GM12878 (cell line): Measurements from ENCODE around the gene CEP97. TPM values are rescaled to one million over a fixed set of nuclear protein-coding genes. Genes with fewer than 3 reads are reported as not detected.

Experiments used
- ATAC-seq: fragments of 200-7000 bp; cut with Tn5 transposase; 3 replicates; pipeline ENCODE4 v1.9.1; 2020; ENCODE audit warnings: mild to moderate bottlenecking, moderate library complexity
- BruUV-seq: library from RNA; stranded (reverse); fragments of 400-500 nt; replicated peaks from 2 replicates; lab custom pipeline; 2021; lab: Mats Ljungman, UMichigan
- CTCF ChIA-PET: fragments of 300-600 bp; sonication (Branson Sonifier 250); formaldehyde crosslinking; extraction: SDS; loops from one replicate; lab custom pipeline; 2021; ENCODE audit warnings: inconsistent platforms; lab: Yijun Ruan, JAX
- POLR2A ChIA-PET: fragments of 350-600 bp; formaldehyde crosslinking; extraction: SDS; loops from one replicate; lab custom pipeline; 2021; ENCODE audit warnings: inconsistent platforms; lab: Charles Lee
- RAD21 ChIA-PET: fragments of 300-600 bp; sonication (Branson Sonifier 250); formaldehyde crosslinking; loops from one replicate; lab custom pipeline; 2023; ENCODE audit warnings: antibody characterized with exemption; ENCODE audit not compliant: unreplicated experiment; lab: Charles Lee
- SMC1A ChIA-PET: fragments of 300-600 bp; sonication (Branson Sonifier 250); formaldehyde crosslinking; loops from one replicate; lab custom pipeline; 2023; ENCODE audit not compliant: unreplicated experiment, uncharacterized antibody; lab: Charles Lee
- DNase-seq: peaks from one replicate; pipeline ENCODE4 v3.0.0-alpha.2; 2011; ENCODE audit warnings: low read depth, low spot score
- FAIRE-seq: peaks from 3 replicates; lab custom pipeline; 2011; peaks lifted over from hg19 to GRCh38; lab: Jason Lieb, UNC
- H2AFZ ChIP-seq: 2 replicates; pipeline ENCODE4 v1.6.0; 2011; ENCODE audit warnings: low read depth, low read length, control low read depth; ENCODE audit not compliant: control insufficient read depth
- H3K27ac ChIP-seq: 2 replicates; pipeline ENCODE4 v1.5.1; 2011; ENCODE audit warnings: control low read depth; ENCODE audit not compliant: control insufficient read depth, insufficient read depth
- H3K27me3 ChIP-seq, 2 experiments: replicated peaks in 1 of 2; 2 replicates each; pipeline versions ENCODE4 v1.6.0 to v1.6.1; 2011; ENCODE audit warnings: low read length in 1 of 2; ENCODE audit not compliant: control insufficient read depth in 2 of 2, insufficient read depth in 2 of 2
- H3K36me3 ChIP-seq, 2 experiments: 2 replicates each; pipeline ENCODE4 v1.5.1; 2011; ENCODE audit warnings: low read length in 1 of 2; ENCODE audit not compliant: control insufficient read depth in 2 of 2, insufficient read depth in 2 of 2
- H3K4me1 ChIP-seq: 2 replicates; pipeline ENCODE4 v1.6.1; 2011; ENCODE audit warnings: mild to moderate bottlenecking, low read length, moderate library complexity, mixed read lengths; ENCODE audit not compliant: control insufficient read depth, insufficient read depth
- H3K4me2 ChIP-seq: 2 replicates; pipeline ENCODE4 v1.6.0; 2011; ENCODE audit warnings: control low read depth; ENCODE audit not compliant: control insufficient read depth, insufficient read depth
- H3K4me3 ChIP-seq: fragments of 200-600 bp; sonication (generic); 2 replicates; pipeline ENCODE4 v1.5.1; 2016
- H3K79me2 ChIP-seq: 2 replicates; pipeline ENCODE4 v1.6.0; 2011; ENCODE audit warnings: low read length; ENCODE audit not compliant: control insufficient read depth, insufficient read depth
- H3K9ac ChIP-seq: 2 replicates; pipeline ENCODE4 v1.8.0; 2011; ENCODE audit warnings: low read length, control low read depth, mixed read lengths; ENCODE audit not compliant: control insufficient read depth, insufficient read depth
- H3K9me3 ChIP-seq: replicated peaks from 3 replicates; pipeline ENCODE4 v1.5.1; 2011; ENCODE audit warnings: mild to moderate bottlenecking, low read length; ENCODE audit not compliant: control insufficient read depth, insufficient read depth
- H4K20me1 ChIP-seq: 2 replicates; pipeline ENCODE4 v1.6.0; 2011; ENCODE audit not compliant: control insufficient read depth, insufficient read depth
- ATF2 ChIP-seq: IDR thresholded peaks from 2 replicates; pipeline ENCODE4 v1.6.1; 2012; ENCODE audit warnings: low read length, inconsistent platforms
- BMI1 ChIP-seq: fragments of 450-650 bp; IDR thresholded peaks from 2 replicates; pipeline ENCODE4 v1.6.1; 2016; ENCODE audit warnings: mild to moderate bottlenecking, moderate library complexity, borderline replicate concordance
- CTCF ChIP-seq, 3 experiments: IDR thresholded peaks in 2 of 3; conservative IDR thresholded peaks in 1 of 3; 2 replicates each; pipeline ENCODE4 v1.5.1; 2011; ENCODE audit warnings: low read depth in 3 of 3, low read length in 3 of 3, mild to moderate bottlenecking in 3 of 3, control low read depth in 2 of 3, moderate library complexity in 2 of 3, inconsistent platforms in 1 of 3, mixed read lengths in 1 of 3; ENCODE audit not compliant: control insufficient read depth in 2 of 3, insufficient read depth in 1 of 3; ENCODE audit errors: extremely low read depth in 1 of 3
- DPF2 ChIP-seq: fragments of 450-650 bp; IDR thresholded peaks from 2 replicates; pipeline ENCODE4 v1.6.1; 2017; ENCODE audit warnings: mild to moderate bottlenecking
- MLLT1 ChIP-seq: fragments of 450-650 bp; IDR thresholded peaks from 2 replicates; pipeline ENCODE4 v1.6.1; 2016; ENCODE audit warnings: mild to moderate bottlenecking
- MYC ChIP-seq: IDR thresholded peaks from 2 replicates; pipeline ENCODE4 v1.6.1; 2011; ENCODE audit warnings: mild to moderate bottlenecking, low read length, moderate library complexity, inconsistent platforms; ENCODE audit not compliant: insufficient read depth, insufficient replicate concordance, insufficient read length, severe bottlenecking
- NKRF ChIP-seq: fragments of 450-650 bp; conservative IDR thresholded peaks from 2 replicates; pipeline ENCODE4 v1.6.1; 2017; ENCODE audit warnings: mild to moderate bottlenecking, moderate library complexity
- NR2C1 ChIP-seq: fragments of 450-650 bp; IDR thresholded peaks from 2 replicates; pipeline ENCODE4 v1.6.1; 2017; ENCODE audit warnings: antibody characterized with exemption, mild to moderate bottlenecking, moderate library complexity
- POLR2A ChIP-seq: IDR thresholded peaks from 2 replicates; pipeline ENCODE4 v1.6.1; 2011; ENCODE audit warnings: low read depth, mild to moderate bottlenecking, low read length
- RCOR1 ChIP-seq: conservative IDR thresholded peaks from 2 replicates; pipeline ENCODE4 v1.6.1; 2012; ENCODE audit warnings: low read depth, low read length, improper control_type of control experiment
- SRF ChIP-seq, 2 experiments: IDR thresholded peaks; 2 replicates each; pipeline ENCODE4 v1.6.1; 2011; ENCODE audit warnings: low read depth in 2 of 2, low read length in 2 of 2, mild to moderate bottlenecking in 1 of 2, moderate library complexity in 1 of 2
- SUZ12 ChIP-seq: fragments of 200-600 bp; sonication (generic); IDR thresholded peaks from one replicate; pipeline ENCODE4 v1.6.1; 2018; ENCODE audit warnings: antibody characterized with exemption, mild to moderate bottlenecking; ENCODE audit not compliant: unreplicated experiment
- TCF7 ChIP-seq: IDR thresholded peaks from 2 replicates; pipeline ENCODE4 v1.6.1; 2014; ENCODE audit warnings: antibody characterized with exemption, borderline replicate concordance
- YY1 ChIP-seq: IDR thresholded peaks from 2 replicates; pipeline ENCODE4 v1.6.1; 2011; ENCODE audit warnings: low read depth, mild to moderate bottlenecking, low read length
- ZNF274 ChIP-seq: IDR thresholded peaks from one replicate; pipeline ENCODE4 v1.8.0; 2011; ENCODE audit not compliant: insufficient read length, insufficient read depth
- ZNF622 ChIP-seq: fragments of 450-650 bp; IDR thresholded peaks from 2 replicates; pipeline ENCODE4 v1.6.1; 2017; ENCODE audit warnings: mild to moderate bottlenecking, inconsistent platforms
- WGBS: methylation state at CpG from one replicate; pipeline ENCODE4 v1.1.6; 2016; ENCODE audit warnings: low lambda C conversion rate; ENCODE audit not compliant: insufficient replicate concordance, insufficient coverage; ENCODE audit errors: missing lambda C conversion rate; 5-methylcytosine and 5-hydroxymethylcytosine counted together
- in situ Hi-C: fragments of 300-500 bp; cut with MboI; formaldehyde crosslinking; loops from 9 replicates; pipeline ENCODE4 v1.14.3; 2018; ENCODE audit warnings: mixed read lengths
- intact Hi-C: fragments of 100-400 bp; cut with micrococcal nuclease; formaldehyde crosslinking; loops from one replicate; pipeline ENCODE4 v1.14.2; 2022; ENCODE audit not compliant: unreplicated experiment
- polyA plus RNA-seq, 11 experiments: library from polyadenylated mRNA; depleted of rRNA in 4 of 11; unstranded in 6 of 11; stranded (reverse) in 5 of 11; fragments of >200 nt; fragmentation: Nextera tagmentation in 4 of 11; fragmentation: Illumina TruSeq in 1 of 11; extraction: Ambion mirVana in 4 of 11; extraction: Trizol in 1 of 11; gene quantifications; 1 replicate in 1 of 11; 2 replicates in 10 of 11; pipeline versions ENCODE4 v1.2.1 to v1.2.3, GENCODE V29; 2011 to 2016; ENCODE audit warnings: inconsistent platforms in 2 of 11, missing spikeins in 2 of 11, low read depth in 1 of 11
- total RNA-seq, 4 experiments: library from RNA; depleted of rRNA in 3 of 4; stranded (reverse); fragments of >200 nt in 3 of 4; fragmentation: Illumina TruSeq in 1 of 4; extraction: Trizol in 1 of 4; gene quantifications; 2 replicates each; pipeline versions ENCODE4 v1.2.1 to v1.2.3, GENCODE V29; 2013 to 2021

CEP97 gene
- total and polyA plus RNA-seq, 10 of the 15 experiments (the other 5 are each of a cell fraction or from before 2014, with no cell fraction given), result 1.9 to 13.7 (median 5.8) TPM

- TF ChIP-seq TCF7 (no peak), POLR2A (no peak), SRF (IDR thresholded peaks at IDR 0.05; ENCODE audit: low read depth in 2 of 2, low read length in 2 of 2) (no peak), ZNF274 (no peak), MYC (no peak), CTCF (IDR thresholded peaks at IDR 0.05 in 2 of 3, conservative IDR thresholded peaks at IDR 0.05 in 1 of 3; ENCODE audit: control insufficient read depth in 2 of 3, extremely low read depth in 1 of 3, insufficient read depth in 1 of 3, low read depth in 3 of 3, low read length in 3 of 3) (no peak), YY1 (no peak), ATF2 (no peak), BMI1 (no peak), DPF2 (no peak)
Measured at GRCh38 chr3:101806491-101806890, 82.1 kb downstream of the CEP97 start (continued).

GRCh38 chr3:101807888-101808287 lies 83.5 kb downstream of the CEP97 start:
- no peaks in the 10 kb centered on the region for H3K27me3 ChIP-seq
- in situ Hi-C loops (no loop called here), intact Hi-C loops (loop anchor here (2.0 to 10.0 kb wide), 2 partner anchors 729 to 867 kb away; no protein-coding TSS in a partner anchor)
- H3K79me2 ChIP-seq, result no peaks in the 10 kb centered on the region
- 4% methylated on average over 2 of the region's 2 CpGs for WGBS
- no peak overlapping the region for H2AFZ ChIP-seq
- POLR2A ChIA-PET, result interaction anchor here (2.3 kb wide), 1 partner anchor 417 kb away, joined by 7 read pairs; no protein-coding TSS in a partner anchor
- H3K4me1 ChIP-seq, result peaks cover 19% of the 10 kb centered on the region
- RAD21 ChIA-PET, result interaction anchor here (0.7 to 15.9 kb wide), 11 partner anchors 16 to 735 kb away, joined by 3 to 659 read pairs (median 3); no protein-coding TSS in a partner anchor
- H3K27ac ChIP-seq, result no peak overlapping the region
- FAIRE-seq (no peak), DNase-seq (no peak), ATAC-seq (peak; percentile 65)
- H3K4me2 ChIP-seq, result peak overlapping the region; percentile 35; the same call in 1 of the 2 replicates
- H3K9ac ChIP-seq, result no peak overlapping the region
- CTCF ChIA-PET, result interaction anchor here (0.7 to 15.9 kb wide), 17 partner anchors 9 to 1140 kb away, joined by 3 to 1057 read pairs (median 4); partner anchors contain the start of gene CEP97
- H4K20me1 ChIP-seq, result no peaks in the 10 kb centered on the region
- no peaks in the 10 kb centered on the region; the same call in 2 of the 3 replicates for H3K9me3 ChIP-seq
- H3K4me3 ChIP-seq, result no peak overlapping the region
- H3K36me3 ChIP-seq, result no peaks in the 10 kb centered on the region
- SMC1A ChIA-PET, result interaction anchor here (0.6 to 19.7 kb wide), 9 partner anchors 10 to 867 kb away, joined by 3 to 949 read pairs (median 4); no protein-coding TSS in a partner anchor
- no TSS peak for BruUV-seq
- no peak for TF ChIP-seq RCOR1
- TF ChIP-seq ZNF622, result no peak
- TF ChIP-seq SUZ12, result no peak
- TF ChIP-seq NKRF, result no peak
- no peak for TF ChIP-seq MLLT1
- no peak for TF ChIP-seq NR2C1
